SK-MEL-5 (cell line): ENCODE measurements around the gene BTRC. TPM values are rescaled to one million over a fixed set of nuclear protein-coding genes. Genes with fewer than 3 reads are reported as not detected.

Experiments used
- DNase-seq: peaks from one replicate; pipeline ENCODE4 v3.0.0-alpha.2; 2016; ENCODE audit warnings: low read depth, low spot score
- in situ Hi-C: cut with HindIII; loops from 2 replicates; pipeline ENCODE4 v1.10.0; 2016; ENCODE audit warnings: low sequenced_read_pairs, high pct_unique_total_duplicates, low pct_unique_long_range_greater_than_20kb
- total RNA-seq: library from RNA; depleted of rRNA; stranded (reverse); fragments of >200 nt; shearing (Covaris generic); gene quantifications from 2 replicates; pipeline ENCODE4 v1.2.3, GENCODE V29; 2014

BTRC gene
- total RNA-seq, 1 experiment from 2014 or later = 6.3 TPM

DNA sequence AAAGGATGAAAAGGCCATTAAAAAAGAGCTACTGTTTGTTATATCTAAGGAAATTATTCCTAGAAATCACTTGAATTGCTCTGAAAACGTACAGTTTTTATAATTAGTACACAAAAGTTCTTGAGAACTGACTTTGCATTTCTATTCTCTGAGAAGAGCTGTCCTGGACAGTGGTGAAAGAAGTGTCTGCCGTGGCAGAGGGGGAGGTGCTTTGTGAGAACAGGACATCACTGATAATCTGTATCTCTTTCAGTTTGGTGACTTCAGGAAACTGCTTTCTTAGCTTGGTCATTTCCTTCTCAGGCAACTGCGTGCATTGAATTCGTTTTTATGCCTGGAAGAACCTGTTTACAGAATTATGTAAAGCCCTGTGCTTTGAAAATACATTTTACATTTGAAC is 182.0 kb downstream of the BTRC start:
- in situ Hi-C loops = no loop called here
- DNase-seq = no peak

DNA sequence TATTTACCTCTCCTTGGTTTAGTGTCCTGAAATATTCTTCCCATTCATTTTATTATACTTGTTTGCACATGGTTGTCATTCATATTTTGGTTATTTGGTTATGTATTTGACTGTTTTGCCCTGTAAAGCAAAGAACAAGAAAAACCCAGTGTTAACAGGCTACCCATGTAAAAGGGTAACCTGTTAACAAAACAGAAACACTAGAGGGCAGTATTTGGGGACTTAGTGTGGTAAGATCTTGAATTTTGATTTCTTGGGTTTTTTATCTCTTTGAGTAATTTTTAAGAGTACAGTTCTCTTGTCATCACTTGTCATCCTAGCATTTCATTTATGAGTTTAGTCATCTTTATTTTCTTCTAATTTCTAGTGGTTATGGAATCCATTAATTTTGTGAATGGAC is 182.8 kb downstream of the BTRC start:
- in situ Hi-C loops = no loop called here
- peak; percentile 54 for DNase-seq

GRCh38 chr10:101538446-101538845 is 184.5 kb downstream of the BTRC start:
- DNase-seq = no peak
- in situ Hi-C loops = no loop called here

DNA sequence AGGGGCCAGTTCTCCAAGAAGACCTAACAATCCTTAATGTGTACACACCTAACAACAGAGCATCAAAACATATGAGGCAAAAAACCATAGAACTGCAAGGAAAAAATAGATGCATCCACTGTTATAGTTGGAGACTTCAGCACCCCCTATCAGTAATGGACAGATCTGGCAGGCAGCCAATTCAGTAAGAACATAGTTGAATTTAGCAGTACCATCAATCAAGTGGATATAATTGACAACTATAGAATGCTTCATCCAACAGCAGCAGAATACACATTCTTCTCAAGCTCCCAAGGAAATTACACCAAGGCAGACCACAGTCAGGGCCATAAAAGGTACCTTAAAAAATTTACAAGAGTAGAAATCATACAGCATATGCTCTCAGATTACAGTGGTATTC is 191.9 kb downstream of the BTRC start:
- in situ Hi-C loops = no loop called here
- no peak for DNase-seq

DNA sequence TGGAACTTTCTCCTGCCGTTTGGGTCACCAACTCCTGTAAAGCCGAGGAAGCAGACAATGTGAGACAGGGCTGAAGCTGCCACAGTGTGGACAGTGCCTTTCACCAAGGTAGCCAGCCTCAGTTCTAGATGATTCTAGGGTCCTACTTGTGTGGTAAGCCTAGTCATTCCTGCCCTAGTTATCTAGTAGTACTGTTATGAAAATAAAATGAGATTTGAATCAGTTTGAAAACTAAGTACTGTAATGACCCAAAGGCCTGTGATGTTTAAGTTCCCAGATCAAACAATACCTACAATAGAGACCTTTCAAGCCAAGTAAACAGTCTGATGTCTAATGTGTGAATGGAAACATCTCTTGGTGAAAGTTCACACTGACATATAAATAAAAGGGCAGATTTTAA is 197.0 kb downstream of the BTRC start:
- in situ Hi-C loops = no loop called here
- no peak for DNase-seq

DNA sequence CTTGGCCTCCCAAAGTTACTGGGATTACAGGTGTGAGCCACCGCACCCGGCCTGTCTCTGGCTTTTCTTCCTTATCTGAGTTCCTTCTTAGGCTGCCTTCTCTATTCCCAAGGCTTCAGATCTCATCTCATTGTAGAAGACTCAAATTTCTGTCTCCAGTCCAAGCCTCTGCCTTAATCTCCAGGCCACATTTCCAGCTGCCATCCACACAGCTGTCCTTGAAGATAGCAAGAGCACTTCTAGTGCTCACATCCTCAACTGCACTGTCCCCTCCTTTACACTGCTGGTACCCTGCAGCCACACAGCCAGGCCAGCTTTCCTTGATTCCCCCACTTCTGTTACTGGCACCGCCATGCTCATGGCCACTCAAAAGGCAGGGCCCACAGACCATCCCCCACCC is 198.5 kb downstream of the BTRC start:
- no peak for DNase-seq
- in situ Hi-C loops = no loop called here

GRCh38 chr10:101557541-101557940 is 203.6 kb downstream of the BTRC start:
- DNase-seq = no peak
- in situ Hi-C loops = no loop called here

GRCh38 chr10:101558204-101558603 is 204.2 kb downstream of the BTRC start:
- in situ Hi-C loops = no loop called here
- no peak for DNase-seq

GRCh38 chr10:101558671-101559595 is 205.0 kb downstream of the BTRC start:
- DNase-seq = no peak
- in situ Hi-C loops = no loop called here

- DNase-seq = no peak
- in situ Hi-C loops = no loop called here
These were observed 205.8 kb downstream of the BTRC start for GRCh38 chr10:101559596-101560297.

GRCh38 chr10:101560298-101561067 is 206.5 kb downstream of the BTRC start:
- DNase-seq = no peak
- in situ Hi-C loops = no loop called here

DNA sequence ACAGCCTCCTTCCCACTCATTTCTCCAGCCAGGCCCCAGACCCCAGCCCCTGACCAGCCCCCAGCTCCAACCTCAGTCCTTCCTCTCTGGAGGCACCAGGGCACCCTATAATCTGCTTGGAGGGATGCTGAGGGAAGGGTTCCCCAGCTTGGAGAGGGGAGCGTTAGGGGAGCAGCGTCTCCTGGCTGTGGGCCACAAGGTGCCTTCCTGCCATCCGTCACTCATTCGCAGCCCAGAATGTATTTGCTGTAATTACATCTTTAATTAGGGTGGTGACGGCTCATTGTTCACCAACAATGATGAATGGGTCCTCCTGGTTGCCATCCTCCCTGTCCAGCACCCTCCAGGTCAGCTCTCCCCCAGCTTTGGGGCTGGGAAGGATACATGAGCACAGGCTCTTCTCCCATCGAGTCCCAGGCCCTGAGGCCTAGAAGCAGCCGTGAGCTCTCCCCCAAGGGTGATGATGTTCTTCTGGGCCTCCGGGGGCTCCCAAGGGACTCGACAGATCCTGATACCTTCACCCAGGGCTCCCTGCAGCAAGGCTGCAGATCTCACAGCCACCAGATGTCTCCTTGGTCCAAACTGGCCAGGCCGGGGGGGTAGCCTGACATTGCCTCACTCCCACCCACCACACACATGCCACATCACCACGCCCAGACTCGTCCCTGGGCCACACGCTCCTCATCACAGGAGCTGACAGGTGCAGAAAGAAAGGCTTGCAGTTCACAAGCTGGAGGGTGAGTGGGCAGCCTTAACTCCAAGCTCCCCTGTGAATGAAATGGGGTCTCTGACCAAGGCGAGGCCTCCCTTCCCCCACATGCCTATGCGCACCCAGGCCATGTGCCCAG is 207.3 kb downstream of the BTRC start:
- DNase-seq = no peak
- in situ Hi-C loops = no loop called here

DNA sequence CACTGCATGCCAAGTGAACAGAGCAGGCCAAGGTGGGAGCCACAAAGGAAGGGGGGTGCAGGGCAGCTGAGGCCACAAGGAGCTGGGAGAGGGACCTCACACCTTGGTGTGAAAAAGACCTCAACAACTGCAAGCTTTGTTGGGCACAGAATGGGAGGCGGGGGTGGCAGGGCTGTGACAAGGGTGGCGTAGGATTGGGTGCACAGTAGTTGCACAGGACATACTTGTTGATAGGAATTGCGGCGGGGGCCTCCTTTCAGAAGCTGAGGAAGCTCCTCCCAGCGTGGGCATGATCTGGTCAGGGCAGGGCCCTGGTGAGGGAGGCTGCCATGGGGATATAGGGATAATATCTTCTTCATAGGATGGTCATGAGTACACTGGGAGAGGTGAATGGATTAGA is 208.3 kb downstream of the BTRC start:
- in situ Hi-C loops = no loop called here
- no peak for DNase-seq

GRCh38 chr10:101563007-101563406 is 209.0 kb downstream of the BTRC start:
- in situ Hi-C loops = no loop called here
- DNase-seq = no peak

DNA sequence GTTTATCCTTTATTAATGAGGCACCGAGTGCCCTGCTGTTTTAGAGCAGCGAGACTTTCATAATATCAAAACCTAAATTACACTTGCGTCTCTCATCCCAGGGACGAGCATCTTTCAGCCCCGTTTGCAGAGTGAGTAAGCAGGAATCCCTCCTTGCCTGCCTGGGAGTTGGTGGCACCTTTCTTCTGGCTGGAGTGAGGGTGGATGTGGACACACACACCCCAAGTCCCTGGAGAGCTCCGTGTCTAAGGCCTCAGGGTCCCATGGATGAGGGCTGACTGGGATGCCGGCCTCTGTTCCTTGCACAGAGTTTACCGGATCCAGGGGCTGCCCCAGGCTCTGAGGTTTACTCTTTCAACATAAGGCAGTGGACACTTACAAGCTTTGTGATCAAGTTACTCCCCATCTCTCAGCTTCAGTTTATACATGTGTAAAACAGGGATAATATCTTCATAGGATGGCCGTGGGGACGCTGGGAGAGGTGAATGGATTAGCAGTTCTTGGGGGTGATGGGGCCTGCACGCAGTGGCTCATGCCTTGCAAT is 209.6 kb downstream of the BTRC start:
- in situ Hi-C loops = no loop called here

DNA sequence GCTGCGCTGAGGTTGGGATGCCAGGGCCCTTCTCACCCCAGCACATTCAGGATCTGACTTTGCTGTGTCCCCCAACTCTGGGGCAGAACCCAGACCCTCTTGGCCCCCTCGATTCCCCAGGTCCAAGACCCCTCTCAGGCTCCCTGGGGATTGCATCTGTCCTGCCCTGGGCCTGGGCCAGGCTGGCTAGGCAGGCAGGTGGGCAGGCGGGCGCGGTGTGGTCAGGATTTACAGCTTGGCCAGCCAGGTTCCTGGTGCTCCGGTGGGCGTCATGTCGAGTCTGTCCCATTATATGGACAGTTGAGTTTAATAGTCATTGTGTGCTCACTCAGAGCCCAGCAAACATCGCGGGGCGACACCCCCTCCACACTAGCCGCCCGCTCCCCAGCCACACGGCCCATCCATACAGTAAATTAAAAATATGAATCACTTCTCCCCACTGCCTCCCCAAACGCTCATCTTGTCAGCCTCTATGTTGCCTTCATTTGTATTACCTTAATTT is 210.6 kb downstream of the BTRC start:
- no peak for DNase-seq
- in situ Hi-C loops = no loop called here

More for the DNA sequence above, 209.6 kb downstream of the BTRC start:
- DNase-seq = no peak

DNA sequence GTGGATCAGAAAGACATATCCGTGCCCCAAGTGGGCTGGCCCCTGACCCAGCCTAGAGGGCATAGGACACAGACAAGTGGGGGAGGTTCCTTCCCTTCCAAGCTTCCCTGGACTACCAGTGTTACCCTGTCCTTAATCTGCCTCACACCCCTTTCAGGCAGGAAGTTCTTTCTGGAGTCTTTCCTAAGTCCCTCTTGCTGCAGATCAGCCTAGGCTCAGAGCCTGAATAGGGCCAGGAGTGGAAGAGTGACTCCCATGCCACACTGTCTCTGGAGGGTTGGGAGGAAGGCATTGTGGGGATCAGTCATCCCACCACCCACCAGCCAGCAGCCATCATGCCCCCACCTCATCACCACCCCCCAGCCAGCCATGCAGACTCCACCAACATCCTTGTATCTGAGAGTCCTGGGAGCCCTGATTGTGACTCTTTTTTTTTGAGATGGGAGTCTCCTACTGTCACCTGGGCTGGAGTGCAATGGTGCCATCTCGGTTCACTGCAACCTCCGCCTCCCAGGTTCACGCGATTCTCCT is 211.5 kb downstream of the BTRC start:
- in situ Hi-C loops = no loop called here
- DNase-seq = no peak
